ENCODE data around the gene CYP26C1. TPM values are rescaled to one million over a fixed set of nuclear protein-coding genes. Genes with fewer than 3 reads are reported as not detected.

The CYP26C1 gene
- total and polyA plus RNA-seq, 2 donors from 2014 or later, result 0.09 to 0.35 TPM

DNA sequence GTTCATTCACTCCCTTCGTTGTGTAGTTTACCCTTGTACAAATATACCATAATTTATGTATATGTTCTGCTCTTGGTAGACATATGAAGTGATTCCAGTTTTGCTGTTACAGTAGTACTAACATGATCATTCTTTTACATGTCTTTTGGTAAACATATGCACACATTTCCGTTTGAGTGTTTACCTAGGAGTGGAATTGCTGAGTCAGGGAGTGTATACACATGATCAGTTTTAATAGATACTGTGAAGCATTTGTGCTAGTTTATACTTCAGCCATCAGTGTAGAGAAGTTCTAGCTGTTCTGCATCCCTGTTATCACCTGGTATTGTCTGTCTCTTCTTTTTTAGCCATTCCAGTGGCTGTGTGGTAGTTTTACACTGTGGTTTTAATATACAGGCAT, 34.5 kb upstream of the CYP26C1 start:
- DNase-seq (no peak), FAIRE-seq (no peak)
- Histone ChIP-seq H3K27me3 (ENCODE audit: control insufficient read depth, insufficient read depth, low read length) (no peaks in the 10 kb centered on the region), H3K27ac (ENCODE audit: low read depth in 2 of 2, low read length in 2 of 2) (no peak overlapping the region), H3K9me3 (ENCODE audit: control insufficient read depth in 2 of 3, insufficient read depth in 1 of 3, low read length in 3 of 3) (no peaks in the 10 kb centered on the region), H3K9ac (ENCODE audit: low read length in 3 of 3) (no peak overlapping the region), H3K4me1 (ENCODE audit: control insufficient read depth in 2 of 3, insufficient read depth in 2 of 3, low read depth in 1 of 3, low read length in 3 of 3) (no peaks in the 10 kb centered on the region), H3K36me3 (ENCODE audit: control insufficient read depth in 2 of 3, insufficient read depth in 3 of 3, low read length in 3 of 3) (peaks cover 0 to 3% (median 0%) of the 10 kb centered on the region in 3 donors), H3K4me3 (ENCODE audit: low read length in 3 of 3) (no peak overlapping the region)
- TF ChIP-seq CTCF (IDR thresholded peaks at IDR 0.05; ENCODE audit: borderline replicate concordance, extremely low read depth, insufficient read depth), result no peak
- intact Hi-C loops (cut with DNase I), result no loop called here

DNA sequence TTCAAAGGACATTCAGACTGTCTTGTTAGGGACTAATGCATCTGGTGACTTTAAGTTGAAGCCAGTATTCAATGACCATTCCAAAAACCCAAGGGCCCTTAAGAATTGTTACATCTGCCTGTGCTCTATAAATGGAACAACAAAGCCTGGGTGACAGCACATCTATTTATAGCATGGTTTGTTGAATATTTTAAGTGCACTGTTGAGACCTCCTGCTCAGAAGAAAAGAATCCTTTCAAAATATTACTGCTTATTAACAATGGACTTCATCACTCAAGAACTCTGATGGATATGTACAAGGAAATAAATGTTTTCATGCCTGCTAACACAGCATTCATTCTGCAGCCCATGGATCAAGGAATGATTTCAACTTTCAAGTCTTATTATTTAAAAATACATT, 33.1 kb upstream of the CYP26C1 start:
- no peak for TF ChIP-seq CTCF (IDR thresholded peaks at IDR 0.05; ENCODE audit: borderline replicate concordance, extremely low read depth, insufficient read depth)
- intact Hi-C loops (cut with DNase I), result no loop called here
- Histone ChIP-seq H3K27ac (ENCODE audit: low read depth in 2 of 2, low read length in 2 of 2) (no peak overlapping the region), H3K36me3 (ENCODE audit: control insufficient read depth in 2 of 3, insufficient read depth in 3 of 3, low read length in 3 of 3) (peaks cover 0 to 3% (median 0%) of the 10 kb centered on the region in 3 donors), H3K9ac (ENCODE audit: low read length in 3 of 3) (no peak overlapping the region), H3K27me3 (ENCODE audit: control insufficient read depth, insufficient read depth, low read length) (no peaks in the 10 kb centered on the region), H3K4me3 (ENCODE audit: low read length in 3 of 3) (no peak overlapping the region), H3K4me1 (ENCODE audit: control insufficient read depth in 2 of 3, insufficient read depth in 2 of 3, low read depth in 1 of 3, low read length in 3 of 3) (no peaks in the 10 kb centered on the region), H3K9me3 (ENCODE audit: control insufficient read depth in 2 of 3, insufficient read depth in 1 of 3, low read length in 3 of 3) (no peaks in the 10 kb centered on the region)
- no peak for FAIRE-seq
- no peak for DNase-seq

DNA sequence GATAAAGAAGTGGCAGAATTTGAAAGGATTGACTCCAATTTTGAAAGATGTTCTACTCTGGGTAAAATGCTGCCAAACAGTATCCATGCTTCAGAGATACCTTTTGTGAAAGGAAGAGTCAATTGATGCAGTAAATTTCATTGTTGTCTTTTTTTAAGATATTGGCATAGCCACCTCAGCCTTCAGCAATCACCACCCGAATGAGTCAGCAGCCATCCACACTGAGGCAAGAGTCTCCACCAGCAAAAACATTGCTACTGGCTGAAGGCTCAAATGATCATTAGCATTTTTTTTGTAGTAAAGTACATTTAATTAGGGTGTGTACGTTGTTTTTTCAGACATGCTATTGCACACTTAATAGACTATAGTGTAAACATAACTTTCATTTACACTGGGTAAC, 31.7 kb upstream of the CYP26C1 start:
- no peaks in the 10 kb centered on the region for H3K27me3 ChIP-seq (ENCODE audit: control insufficient read depth, insufficient read depth, low read length)
- H3K9ac ChIP-seq (ENCODE audit: low read length in 3 of 3), result no peak overlapping the region
- TF ChIP-seq CTCF (IDR thresholded peaks at IDR 0.05; ENCODE audit: borderline replicate concordance, extremely low read depth, insufficient read depth), result no peak
- no peak overlapping the region for H3K4me3 ChIP-seq (ENCODE audit: low read length in 3 of 3)
- DNase-seq (no peak), FAIRE-seq (no peak)
- H3K4me1 ChIP-seq (ENCODE audit: control insufficient read depth in 2 of 3, insufficient read depth in 2 of 3, low read depth in 1 of 3, low read length in 3 of 3), result no peaks in the 10 kb centered on the region
- no peak overlapping the region for H3K27ac ChIP-seq (ENCODE audit: low read depth in 2 of 2, low read length in 2 of 2)
- intact Hi-C loops (cut with DNase I), result no loop called here
- peaks cover 0 to 3% (median 0%) of the 10 kb centered on the region in 3 donors for H3K36me3 ChIP-seq (ENCODE audit: control insufficient read depth in 2 of 3, insufficient read depth in 3 of 3, low read length in 3 of 3)
- H3K9me3 ChIP-seq (ENCODE audit: control insufficient read depth in 2 of 3, insufficient read depth in 1 of 3, low read length in 3 of 3), result no peaks in the 10 kb centered on the region

DNA sequence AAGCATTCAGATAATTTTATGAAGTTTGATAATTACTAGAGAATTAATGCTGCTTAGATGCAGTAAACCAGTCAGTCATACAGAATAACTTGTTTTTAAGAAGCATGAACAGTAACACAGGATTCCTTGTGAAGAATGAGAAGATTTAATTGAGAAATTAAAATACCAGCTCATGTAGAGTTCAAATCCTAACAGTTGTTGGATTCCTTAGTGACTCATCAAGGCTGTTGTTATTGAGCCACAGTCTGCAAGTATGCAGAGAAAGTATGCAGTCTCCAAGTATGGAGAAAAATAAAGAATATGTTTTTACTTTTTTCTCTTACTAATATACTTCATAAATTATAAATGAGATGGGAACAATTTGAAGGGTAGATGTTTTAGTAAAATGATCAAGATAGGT, 30.2 kb upstream of the CYP26C1 start:
- Histone ChIP-seq H3K36me3 (ENCODE audit: control insufficient read depth in 2 of 3, insufficient read depth in 3 of 3, low read length in 3 of 3) (peaks cover 0 to 3% (median 0%) of the 10 kb centered on the region in 3 donors), H3K9me3 (ENCODE audit: control insufficient read depth in 2 of 3, insufficient read depth in 1 of 3, low read length in 3 of 3) (no peaks in the 10 kb centered on the region), H3K4me1 (ENCODE audit: control insufficient read depth in 2 of 3, insufficient read depth in 2 of 3, low read depth in 1 of 3, low read length in 3 of 3) (no peaks in the 10 kb centered on the region), H3K27me3 (ENCODE audit: control insufficient read depth, insufficient read depth, low read length) (no peaks in the 10 kb centered on the region), H3K4me3 (ENCODE audit: low read length in 3 of 3) (no peak overlapping the region), H3K27ac (ENCODE audit: low read depth in 2 of 2, low read length in 2 of 2) (no peak overlapping the region), H3K9ac (ENCODE audit: low read length in 3 of 3) (no peak overlapping the region)
- intact Hi-C loops (cut with DNase I), result no loop called here
- TF ChIP-seq CTCF (IDR thresholded peaks at IDR 0.05; ENCODE audit: borderline replicate concordance, extremely low read depth, insufficient read depth), result no peak
- DNase-seq (no peak), FAIRE-seq (no peak)

Data from kidney (tissue), 14 donors.